WERI-Rb-1 (cell line): Measurements from ENCODE around the gene GLMN.

Experiments
- DNase-seq: peaks from one replicate; pipeline ENCODE4 v3.0.0-alpha.2; 2020
- H3K27ac ChIP-seq: fragments of 250-450 bp; sonication (Bioruptor Pico); 2 replicates; pipeline ENCODE4 v1.5.1; 2020; ENCODE audit warnings: mild to moderate bottlenecking, moderate library complexity
- H3K27me3 ChIP-seq: fragments of 250-450 bp; sonication (Bioruptor Pico); 2 replicates; pipeline ENCODE4 v1.5.1; 2021; ENCODE audit warnings: mild to moderate bottlenecking, low read depth, moderate library complexity; ENCODE audit not compliant: insufficient read depth, severe bottlenecking
- H3K36me3 ChIP-seq: fragments of 250-450 bp; sonication (Bioruptor Pico); 2 replicates; pipeline ENCODE4 v1.5.1; 2020; ENCODE audit warnings: mild to moderate bottlenecking, moderate library complexity
- H3K4me3 ChIP-seq: 2 replicates; pipeline ENCODE4 v1.5.1; 2011; ENCODE audit warnings: low read depth, mild to moderate bottlenecking, control low read depth, low read length
- H3K9me3 ChIP-seq: fragments of 250-450 bp; sonication (Bioruptor Pico); 2 replicates; pipeline ENCODE4 v1.5.1; 2021; ENCODE audit warnings: mild to moderate bottlenecking, moderate library complexity; ENCODE audit not compliant: severe bottlenecking
- CTCF ChIP-seq: IDR thresholded peaks from 2 replicates; pipeline ENCODE4 v1.5.1; 2011; ENCODE audit warnings: low read depth, mild to moderate bottlenecking, control low read depth, inconsistent platforms, low read length

The GLMN gene

GRCh38 chr1:92333668-92334067, 34.9 kb upstream of the GLMN start:
- TF ChIP-seq CTCF = no peak
- no peak overlapping the region for H3K4me3 ChIP-seq
- H3K9me3 ChIP-seq = no peaks in the 10 kb centered on the region
- H3K36me3 ChIP-seq = peaks cover 8% of the 10 kb centered on the region
- H3K27ac ChIP-seq = no peak overlapping the region
- no peaks in the 10 kb centered on the region for H3K27me3 ChIP-seq
- no peak for DNase-seq

DNA sequence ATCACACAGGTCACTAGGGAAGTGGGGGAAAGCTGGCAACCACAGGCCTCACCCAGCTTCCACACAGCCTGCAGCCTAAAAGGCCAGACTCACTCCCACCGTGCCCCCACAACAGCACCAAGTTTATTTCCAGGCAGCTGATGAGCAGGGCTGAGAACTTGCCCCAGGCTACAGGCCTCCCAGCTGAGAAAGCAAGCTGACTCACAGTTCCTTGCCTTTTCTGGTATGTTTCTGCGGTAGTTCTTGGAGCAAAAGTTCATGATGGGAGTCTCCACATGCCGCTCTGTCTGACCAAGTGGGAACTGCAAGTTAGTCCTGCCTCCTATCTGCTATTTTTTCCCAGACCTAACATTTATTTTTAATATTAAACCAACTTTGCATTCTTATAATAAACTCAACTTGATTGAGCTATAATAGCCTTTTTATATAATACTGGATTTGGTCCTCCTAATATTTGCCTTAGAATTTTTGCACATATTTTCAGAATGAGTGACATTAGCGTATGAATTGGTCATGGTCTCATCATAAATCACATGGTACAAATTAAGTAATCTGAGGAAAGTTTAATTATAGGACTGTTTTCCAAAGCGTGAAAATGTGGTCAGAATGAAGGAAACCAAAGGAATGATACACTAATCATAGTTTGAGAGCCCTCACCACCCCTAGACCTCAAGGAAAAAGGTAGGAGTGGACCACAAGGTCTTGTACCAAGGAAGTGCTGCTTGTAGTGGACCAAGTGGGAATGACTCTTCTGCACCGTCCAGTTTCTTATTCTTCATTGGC, 30.8 kb upstream of the GLMN start:
- no peak for TF ChIP-seq CTCF
- no peak overlapping the region for H3K4me3 ChIP-seq
- peaks cover 22% of the 10 kb centered on the region for H3K36me3 ChIP-seq
- no peak for DNase-seq
- no peaks in the 10 kb centered on the region for H3K27me3 ChIP-seq
- peaks cover 4% of the 10 kb centered on the region for H3K9me3 ChIP-seq
- no peak overlapping the region for H3K27ac ChIP-seq

GRCh38 chr1:92327794-92328193, 29.0 kb upstream of the GLMN start:
- H3K9me3 ChIP-seq = peaks cover 4% of the 10 kb centered on the region
- TF ChIP-seq CTCF = no peak
- H3K27me3 ChIP-seq = no peaks in the 10 kb centered on the region
- no peak overlapping the region for H3K4me3 ChIP-seq
- H3K27ac ChIP-seq = no peak overlapping the region
- no peak for DNase-seq
- H3K36me3 ChIP-seq = peaks cover 36% of the 10 kb centered on the region

- Histone ChIP-seq H3K4me3 (no peak overlapping the region), H3K27me3 (no peaks in the 10 kb centered on the region), H3K9me3 (peaks cover 4% of the 10 kb centered on the region), H3K36me3 (peaks cover 40% of the 10 kb centered on the region), H3K27ac (no peak overlapping the region)
- no peak for DNase-seq
- TF ChIP-seq CTCF = no peak
Observed at GRCh38 chr1:92326681-92327080, 27.9 kb upstream of the GLMN start.

DNA sequence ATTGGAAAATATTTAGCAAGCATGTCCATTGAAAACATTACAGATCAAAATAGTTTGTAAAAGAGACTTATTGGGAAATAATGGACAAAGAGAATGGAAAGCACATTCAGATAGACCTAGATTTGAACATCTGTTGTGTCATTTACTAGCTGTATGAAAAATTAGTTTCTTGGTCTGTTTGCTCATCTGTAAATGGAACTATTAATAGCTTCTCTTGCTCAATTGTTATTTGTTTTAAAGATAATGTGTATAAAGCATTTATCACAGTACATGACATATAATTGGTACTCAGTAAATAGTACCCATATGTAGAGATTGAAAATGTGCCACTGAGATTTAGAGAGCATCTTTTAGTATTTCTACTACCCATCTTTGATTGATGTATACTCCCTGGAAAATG, 26.0 kb upstream of the GLMN start:
- peaks cover 4% of the 10 kb centered on the region for H3K9me3 ChIP-seq
- peaks cover 42% of the 10 kb centered on the region for H3K36me3 ChIP-seq
- no peak for TF ChIP-seq CTCF
- H3K27ac ChIP-seq = no peak overlapping the region
- H3K27me3 ChIP-seq = no peaks in the 10 kb centered on the region
- H3K4me3 ChIP-seq = no peak overlapping the region
- no peak for DNase-seq
